ENCODE data around the gene WASF2.

GRCh38 chr1:27427816-27428315 lies 62.1 kb downstream of the WASF2 start:
- TF ChIP-seq CTCF (IDR thresholded peaks at IDR 0.05) (no peak), POLR2A (IDR thresholded peaks at IDR 0.05) (no peak)

Data from body of pancreas (tissue), 4 donors.